K562 (cell line): ENCODE measurements around the gene TMCC2. TPM values are rescaled to one million over a fixed set of nuclear protein-coding genes. Genes with fewer than 3 reads are reported as not detected.

Experiments
- ATAC-seq: fragments of 200-7000 bp; cut with Tn5 transposase; 3 replicates; pipeline ENCODE4 v1.9.1; 2020; ENCODE audit warnings: moderate library complexity
- BruUV-seq: library from RNA; stranded (reverse); fragments of 400-500 nt; replicated peaks from 2 replicates; lab custom pipeline; 2021; lab: Mats Ljungman, UMichigan
- CTCF ChIA-PET: fragments of 300-600 bp; formaldehyde crosslinking; extraction: SDS; loops from one replicate; lab custom pipeline; 2021; ENCODE audit warnings: low intra/inter-chr PET ratio; lab: Yijun Ruan, JAX
- POLR2A ChIA-PET: fragments of 300-600, 350-650 bp; sonication (Branson Sonifier 250); formaldehyde crosslinking; extraction: SDS; loops from one replicate; lab custom pipeline; 2021; ENCODE audit warnings: antibody characterized with exemption, inconsistent platforms; lab: Yijun Ruan, JAX
- DNase-seq, 4 experiments: peaks; one replicate each; pipeline versions ENCODE4 v3.0.0 to v3.0.0-alpha.2; 2011 to 2018; ENCODE audit warnings: low spot score in 3 of 4, mixed read lengths in 3 of 4; ENCODE audit errors: extremely low read depth in 1 of 4
- FAIRE-seq: peaks from 2 replicates; lab custom pipeline; 2011; peaks lifted over from hg19 to GRCh38; lab: Jason Lieb, UNC
- H2AFZ ChIP-seq: 2 replicates; pipeline ENCODE4 v1.6.0; 2011; ENCODE audit warnings: low read depth, low read length, control low read depth, inconsistent platforms
- H3K27ac ChIP-seq: fragments of 200-600 bp; 3 replicates; pipeline ENCODE4 v1.8.0; 2011; ENCODE audit warnings: low read depth, mild to moderate bottlenecking, control low read depth, inconsistent platforms, low read length, moderate library complexity, mixed read lengths; ENCODE audit errors: extremely low read depth
- H3K27me3 ChIP-seq, 2 experiments: fragments of 300-600 bp in 1 of 2; 2 replicates in 1 of 2; 3 replicates in 1 of 2; pipeline versions ENCODE4 v1.6.0 to v1.8.0; 2011; ENCODE audit warnings: inconsistent platforms in 2 of 2, low read length in 2 of 2, mild to moderate bottlenecking in 1 of 2, mixed read lengths in 1 of 2, moderate library complexity in 1 of 2; ENCODE audit not compliant: control insufficient read depth in 2 of 2, insufficient read depth in 2 of 2
- H3K36me3 ChIP-seq: fragments of 300-600 bp; 3 replicates; pipeline ENCODE4 v1.8.0; 2011; ENCODE audit warnings: mild to moderate bottlenecking, low read length, inconsistent platforms; ENCODE audit not compliant: control insufficient read depth, insufficient read depth
- H3K4me1 ChIP-seq, 2 experiments: fragments of 200-600 bp in 1 of 2; replicated peaks in 1 of 2; 2 replicates in 1 of 2; 3 replicates in 1 of 2; pipeline versions ENCODE4 v1.5.1 to v1.8.0; 2011; ENCODE audit warnings: inconsistent platforms in 2 of 2, low read length in 2 of 2, mild to moderate bottlenecking in 1 of 2, mixed read lengths in 1 of 2, moderate library complexity in 1 of 2; ENCODE audit not compliant: control insufficient read depth in 2 of 2, insufficient read depth in 2 of 2
- H3K4me2 ChIP-seq: 2 replicates; pipeline ENCODE4 v1.6.1; 2011; ENCODE audit warnings: low read length, control low read depth, inconsistent platforms, mixed read lengths; ENCODE audit not compliant: insufficient read depth
- H3K4me3 ChIP-seq: fragments of 200-600 bp; sonication (generic), shearing (Covaris generic); 2 replicates; pipeline ENCODE4 v1.5.1; 2016; ENCODE audit warnings: control low read depth, inconsistent platforms
- H3K79me2 ChIP-seq: fragments of 200-600 bp; 3 replicates; pipeline ENCODE4 v1.8.0; 2011; ENCODE audit warnings: low read length, inconsistent platforms; ENCODE audit not compliant: control insufficient read depth, insufficient read depth
- H3K9ac ChIP-seq, 2 experiments: 2 replicates each; pipeline versions ENCODE4 v1.6.0 to v1.6.1; 2011; ENCODE audit warnings: low read depth in 2 of 2, low read length in 2 of 2, control low read depth in 1 of 2, inconsistent platforms in 1 of 2, mild to moderate bottlenecking in 1 of 2, mixed read lengths in 1 of 2; ENCODE audit not compliant: insufficient read depth in 1 of 2
- H3K9me1 ChIP-seq: one replicate; pipeline ENCODE4 v1.6.0; 2011; ENCODE audit warnings: inconsistent platforms, mild to moderate bottlenecking, low read length, moderate library complexity; ENCODE audit not compliant: control insufficient read depth, insufficient read depth
- H3K9me3 ChIP-seq: replicated peaks from 2 replicates; pipeline ENCODE4 v1.5.1; 2011; ENCODE audit warnings: low read depth, low read length, inconsistent platforms; ENCODE audit not compliant: control insufficient read depth, insufficient read depth
- H4K20me1 ChIP-seq: replicated peaks from 2 replicates; pipeline ENCODE4 v1.6.1; 2011; ENCODE audit warnings: low read length, inconsistent platforms, mixed read lengths; ENCODE audit not compliant: control insufficient read depth, insufficient read depth
- BHLHE40 ChIP-seq: IDR thresholded peaks from 2 replicates; pipeline ENCODE4 v1.6.1; 2011; ENCODE audit warnings: low read length, improper control_type of control experiment
- DPF2 ChIP-seq: fragments of 450-650 bp; IDR thresholded peaks from 2 replicates; pipeline ENCODE4 v1.6.1; 2016
- E2F4 ChIP-seq: sonication (generic); formaldehyde crosslinking; IDR thresholded peaks from 2 replicates; pipeline ENCODE4 v1.8.0; 2022; ENCODE audit warnings: mild to moderate bottlenecking, low read depth, missing genetic modification reagents
- FOS ChIP-seq: IDR thresholded peaks from 3 replicates; pipeline ENCODE4 v1.6.1; 2011; ENCODE audit not compliant: insufficient read length; ENCODE audit errors: extremely low read depth
- HDAC2 ChIP-seq: fragments of 450-650 bp; IDR thresholded peaks from 2 replicates; pipeline ENCODE4 v1.6.1; 2016; ENCODE audit warnings: mild to moderate bottlenecking
- KDM1A ChIP-seq, 2 experiments: fragments of 450-650 bp; IDR thresholded peaks; 2 replicates each; pipeline ENCODE4 v1.6.1; 2016; ENCODE audit warnings: mild to moderate bottlenecking in 2 of 2
- MYC ChIP-seq, 2 experiments: fragments of 250-450 bp in 1 of 2; sonication (Bioruptor Pico) in 1 of 2; IDR thresholded peaks; 2 replicates each; pipeline versions ENCODE4 v1.5.1 to v1.6.1; 2012 to 2021; ENCODE audit warnings: low read depth in 2 of 2, borderline replicate concordance in 1 of 2, improper control_type of control experiment in 1 of 2, low read length in 1 of 2, mild to moderate bottlenecking in 1 of 2, moderate library complexity in 1 of 2
- NFRKB ChIP-seq: fragments of 450-650 bp; IDR thresholded peaks from 2 replicates; pipeline ENCODE4 v1.6.1; 2016; ENCODE audit warnings: low read depth
- RAD21 ChIP-seq, 2 experiments: fragments of 250-450 bp in 1 of 2; fragments of 450-650 bp in 1 of 2; sonication (Bioruptor Pico) in 1 of 2; formaldehyde crosslinking in 1 of 2; IDR thresholded peaks in 1 of 2; conservative IDR thresholded peaks in 1 of 2; 2 replicates each; pipeline versions ENCODE4 v1.4.0 to v1.8.0; 2020 to 2022; ENCODE audit warnings: mild to moderate bottlenecking in 2 of 2, moderate library complexity in 1 of 2
- RCOR1 ChIP-seq, 2 experiments: IDR thresholded peaks; 2 replicates each; pipeline ENCODE4 v1.6.1; 2012; ENCODE audit warnings: low read depth in 2 of 2, low read length in 2 of 2, borderline replicate concordance in 1 of 2, improper control_type of control experiment in 1 of 2
- SMARCE1 ChIP-seq: fragments of 450-650 bp; IDR thresholded peaks from 2 replicates; pipeline ENCODE4 v1.7.1; 2016; ENCODE audit warnings: mild to moderate bottlenecking
- TBL1XR1 ChIP-seq, 2 experiments: IDR thresholded peaks; 2 replicates each; pipeline ENCODE4 v1.6.1; 2012; ENCODE audit warnings: improper control_type of control experiment in 2 of 2, low read length in 2 of 2, mild to moderate bottlenecking in 1 of 2
- WHSC1 ChIP-seq: IDR thresholded peaks from one replicate; pipeline ENCODE4 v1.6.1; 2012; ENCODE audit warnings: low read length, control low read depth, inconsistent platforms
- YBX1 ChIP-seq: fragments of 450-650 bp; IDR thresholded peaks from 2 replicates; pipeline ENCODE4 v1.7.1; 2016; ENCODE audit warnings: mild to moderate bottlenecking
- ZNF311 ChIP-seq: fragments of 250-450 bp; sonication (Bioruptor Pico); IDR thresholded peaks from 2 replicates; pipeline ENCODE4 v1.4.0; 2020; ENCODE audit warnings: mild to moderate bottlenecking, moderate library complexity
- ZNF431 ChIP-seq: sonication (generic); formaldehyde crosslinking; IDR thresholded peaks from 2 replicates; pipeline ENCODE4 v1.8.0; 2022; ENCODE audit warnings: mild to moderate bottlenecking, missing genetic modification reagents
- ZNF785 ChIP-seq: fragments of 250-450 bp; sonication (Bioruptor Pico); IDR thresholded peaks from 2 replicates; pipeline ENCODE4 v1.4.0; 2020; ENCODE audit warnings: mild to moderate bottlenecking
- WGBS: fragments of 100-300 bp; shearing (Covaris generic); methylation state at CpG from one replicate; pipeline ENCODE4 v1.1.6; 2016; ENCODE audit warnings: low coverage, mixed read lengths; ENCODE audit not compliant: insufficient coverage; ENCODE audit errors: missing lambda C conversion rate; 5-methylcytosine and 5-hydroxymethylcytosine counted together
- in situ Hi-C: fragments of 300-500 bp; cut with MboI; formaldehyde crosslinking; loops from 4 replicates; pipeline ENCODE4 v1.15.0; 2018; ENCODE audit warnings: inconsistent platforms, mixed read lengths
- intact Hi-C: fragments of 100-400 bp; cut with micrococcal nuclease; formaldehyde crosslinking; loops from 2 replicates; pipeline ENCODE4 v1.14.2; 2022
- polyA plus RNA-seq, 8 experiments: library from polyadenylated mRNA; depleted of rRNA in 4 of 8; stranded (reverse) in 5 of 8; unstranded in 3 of 8; fragments of >200 nt; fragmentation: Nextera tagmentation in 2 of 8; fragmentation: Illumina TruSeq in 1 of 8; extraction: Ambion mirVana in 2 of 8; extraction: Trizol in 1 of 8; gene quantifications; 2 replicates each; pipeline versions ENCODE4 v1.2.1 to v1.2.3, GENCODE V29; 2011 to 2014; ENCODE audit warnings: inconsistent platforms in 1 of 8, missing spikeins in 1 of 8
- total RNA-seq, 7 experiments: library from RNA; depleted of rRNA in 6 of 7; stranded (reverse); fragments of >200 nt in 6 of 7; fragmentation: Illumina TruSeq in 2 of 7; extraction: Trizol in 2 of 7; gene quantifications; 2 replicates each; pipeline versions ENCODE4 v1.2.1 to v1.2.3, GENCODE V29; 2011 to 2021; ENCODE audit warnings: low replicate concordance in 1 of 7
- TF ChIP-seq, protein P1 (sequence below): fragments of 450-650 bp; formaldehyde crosslinking; IDR thresholded peaks from 2 replicates; pipeline ENCODE4 v1.4.0; 2022; ENCODE audit warnings: missing genetic modification characterization
- TF ChIP-seq, protein P2 (sequence below): fragments of 450-650 bp; formaldehyde crosslinking; IDR thresholded peaks from 2 replicates; pipeline ENCODE4 v1.4.0; 2020; ENCODE audit warnings: mild to moderate bottlenecking, moderate library complexity

TMCC2 gene
- total and polyA plus RNA-seq, 9 of the 15 experiments (the other 6 are each of a cell fraction or from before 2014, with no cell fraction given): 0.06 to 1.8 (median 0.98) TPM

GRCh38 chr1:205248793-205249601 lies 21.3 kb downstream of the TMCC2 start:
- in situ Hi-C loops: no loop called here
- H3K9ac ChIP-seq: peak overlapping the region in 1 of 2 experiments; percentile 75; a peak in 2 of 4 replicates
- TF ChIP-seq RCOR1 (IDR thresholded peaks at IDR 0.05; ENCODE audit: borderline replicate concordance in 1 of 2, low read depth in 2 of 2, low read length in 2 of 2) (peak; percentile 90 to 98), TBL1XR1 (IDR thresholded peaks at IDR 0.05; ENCODE audit: low read length in 2 of 2) (0 out of 4 replicates have a peak, but pooled peaks of 1 of the 2 experiments have one; percentile 18), FOS (no peak), WHSC1 (no peak), ZNF785 (CRISPR knock-in tag) (no peak), E2F4 (no peak), KDM1A (IDR thresholded peaks at IDR 0.05) (peak; percentile 95 to 96), BHLHE40 (peak; percentile 30; the same call in 1 of the 2 replicates), DPF2 (peak; percentile 33; the same call in 1 of the 2 replicates), ZNF431 (no peak), RAD21 (CRISPR knock-in tag; conservative IDR thresholded peaks at IDR 0.05 in 1 of 2, IDR thresholded peaks at IDR 0.05 in 1 of 2) (0 out of 4 replicates have a peak, but pooled peaks of 1 of the 2 experiments have one; percentile 3), NFRKB (no peak), SMARCE1 (peak; percentile 33; the same call in 1 of the 2 replicates), HDAC2 (peak; percentile 82; the same call in 1 of the 2 replicates), ZNF311 (no peak), MYC (IDR thresholded peaks at IDR 0.05; ENCODE audit: low read depth, low read length) (0 out of 2 replicates have a peak, but pooled peaks have one; percentile 64), MYC (CRISPR knock-in tag; IDR thresholded peaks at IDR 0.05; ENCODE audit: borderline replicate concordance, low read depth) (no peak), YBX1 (no peak)
- TF ChIP-seq, protein P1, sequence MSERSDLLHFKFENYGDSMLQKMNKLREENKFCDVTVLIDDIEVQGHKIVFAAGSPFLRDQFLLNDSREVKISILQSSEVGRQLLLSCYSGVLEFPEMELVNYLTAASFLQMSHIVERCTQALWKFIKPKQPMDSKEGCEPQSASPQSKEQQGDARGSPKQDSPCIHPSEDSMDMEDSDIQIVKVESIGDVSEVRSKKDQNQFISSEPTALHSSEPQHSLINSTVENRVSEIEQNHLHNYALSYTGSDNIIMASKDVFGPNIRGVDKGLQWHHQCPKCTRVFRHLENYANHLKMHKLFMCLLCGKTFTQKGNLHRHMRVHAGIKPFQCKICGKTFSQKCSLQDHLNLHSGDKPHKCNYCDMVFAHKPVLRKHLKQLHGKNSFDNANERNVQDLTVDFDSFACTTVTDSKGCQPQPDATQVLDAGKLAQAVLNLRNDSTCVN: no peak
- TF ChIP-seq, protein P2, sequence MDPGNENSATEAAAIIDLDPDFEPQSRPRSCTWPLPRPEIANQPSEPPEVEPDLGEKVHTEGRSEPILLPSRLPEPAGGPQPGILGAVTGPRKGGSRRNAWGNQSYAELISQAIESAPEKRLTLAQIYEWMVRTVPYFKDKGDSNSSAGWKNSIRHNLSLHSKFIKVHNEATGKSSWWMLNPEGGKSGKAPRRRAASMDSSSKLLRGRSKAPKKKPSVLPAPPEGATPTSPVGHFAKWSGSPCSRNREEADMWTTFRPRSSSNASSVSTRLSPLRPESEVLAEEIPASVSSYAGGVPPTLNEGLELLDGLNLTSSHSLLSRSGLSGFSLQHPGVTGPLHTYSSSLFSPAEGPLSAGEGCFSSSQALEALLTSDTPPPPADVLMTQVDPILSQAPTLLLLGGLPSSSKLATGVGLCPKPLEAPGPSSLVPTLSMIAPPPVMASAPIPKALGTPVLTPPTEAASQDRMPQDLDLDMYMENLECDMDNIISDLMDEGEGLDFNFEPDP (CRISPR knock-in tag): no peak

More at GRCh38 chr1:205248793-205249601, 21.3 kb downstream of the TMCC2 start:
- no peaks in the 10 kb centered on the region for H3K9me3 ChIP-seq
- FAIRE-seq: peak; percentile 84
- intact Hi-C loops: no loop called here
- peaks cover 3% of the 10 kb centered on the region; the same call in 1 of the 2 replicates for H4K20me1 ChIP-seq
- CTCF ChIA-PET: no interaction called here
- no peaks in the 10 kb centered on the region for H3K36me3 ChIP-seq
- no peaks in the 10 kb centered on the region for H3K79me2 ChIP-seq
- peak; percentile 87 for ATAC-seq
- H3K4me1 ChIP-seq: peaks cover 21 to 23% of the 10 kb centered on the region in 2 experiments
- no peak overlapping the region for H3K27ac ChIP-seq
- no peaks in the 10 kb centered on the region for H3K9me1 ChIP-seq
- H3K4me3 ChIP-seq: no peak overlapping the region
- WGBS: 9% methylated on average over 11 of the region's 11 CpGs
- H3K4me2 ChIP-seq: no peak overlapping the region
- no TSS peak for BruUV-seq
- H3K27me3 ChIP-seq: peaks cover 0 to 12% of the 10 kb centered on the region in 2 experiments; a peak in 2 of 5 replicates
- DNase-seq: peak; percentile 68 to 82 (median 70)
- POLR2A ChIA-PET: interaction anchor here (0.5 to 0.7 kb wide), 4 partner anchors 13 to 417 kb away, joined by 3 to 4 read pairs (median 4); no protein-coding TSS in a partner anchor
- H2AFZ ChIP-seq: no peak overlapping the region
